ENCODE measurements around the gene FBXW5.

FBXW5 gene

GRCh38 chr9:136930014-136930413 lies 14.5 kb downstream of the FBXW5 start:
- no peak for DNase-seq

DNA sequence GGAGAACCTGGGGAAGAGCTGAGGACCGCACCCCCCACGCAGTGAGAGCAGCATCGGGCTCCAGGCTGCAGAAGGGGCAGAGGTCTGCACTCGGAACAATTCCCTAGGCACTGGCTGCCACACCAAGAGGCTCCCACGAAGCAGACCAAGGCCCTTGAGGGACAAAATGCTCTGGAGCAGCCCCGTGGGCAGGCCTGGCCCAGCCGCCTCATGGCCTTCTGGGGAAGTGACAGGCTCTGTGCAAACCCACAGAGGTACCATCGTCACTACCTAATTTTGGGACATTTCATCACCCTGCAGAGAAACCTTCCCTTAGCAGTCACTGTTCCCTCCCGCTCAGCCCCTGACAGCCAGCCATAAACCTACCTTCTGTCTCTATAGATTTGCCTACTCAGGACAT lies 15.9 kb downstream of the FBXW5 start:
- no peak for DNase-seq

DNA sequence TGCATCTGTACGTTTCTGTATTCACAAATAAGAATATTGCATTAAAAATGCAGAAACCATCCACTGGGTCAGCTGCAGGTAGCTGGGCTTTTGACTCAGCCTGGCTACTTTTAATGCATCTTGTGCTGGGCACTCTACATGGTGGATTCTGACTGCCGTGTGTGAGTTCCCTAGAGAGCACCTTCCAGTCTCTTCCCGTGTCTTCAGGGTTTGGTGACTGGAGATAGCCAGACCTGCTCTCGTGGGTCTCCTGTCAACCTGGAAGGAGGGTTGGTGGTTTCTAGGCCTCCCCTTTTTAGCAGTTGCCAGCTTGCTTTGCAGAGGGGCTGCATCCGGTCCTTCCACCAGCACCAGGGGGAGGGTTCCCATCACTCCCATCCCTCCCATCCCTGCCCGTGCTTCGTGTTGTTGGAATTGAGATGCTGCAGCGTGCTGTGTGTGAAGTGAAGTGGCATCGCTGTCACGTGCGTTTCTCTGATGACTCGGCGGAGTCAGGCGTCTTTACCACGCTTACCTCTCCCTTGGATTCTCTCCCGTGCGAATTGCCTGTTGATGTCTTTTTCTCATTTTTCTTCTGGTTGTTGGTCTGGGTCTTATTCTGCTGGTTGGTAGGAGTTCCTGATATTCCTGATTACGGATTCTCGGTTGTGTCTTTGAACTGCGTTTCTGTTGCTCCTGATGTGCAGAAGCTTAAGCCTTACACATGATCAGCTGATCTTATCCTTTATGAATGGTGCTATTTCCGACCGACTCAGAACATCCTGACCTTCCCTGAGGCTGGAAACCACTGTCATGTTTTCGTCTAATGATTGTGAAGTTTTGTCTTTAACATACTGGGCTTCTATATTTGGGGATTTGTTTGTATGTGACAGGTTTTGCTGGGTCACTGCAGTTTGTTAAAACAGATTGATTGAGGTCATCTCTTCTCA lies 16.9 kb downstream of the FBXW5 start:
- DNase-seq = no peak

DNA sequence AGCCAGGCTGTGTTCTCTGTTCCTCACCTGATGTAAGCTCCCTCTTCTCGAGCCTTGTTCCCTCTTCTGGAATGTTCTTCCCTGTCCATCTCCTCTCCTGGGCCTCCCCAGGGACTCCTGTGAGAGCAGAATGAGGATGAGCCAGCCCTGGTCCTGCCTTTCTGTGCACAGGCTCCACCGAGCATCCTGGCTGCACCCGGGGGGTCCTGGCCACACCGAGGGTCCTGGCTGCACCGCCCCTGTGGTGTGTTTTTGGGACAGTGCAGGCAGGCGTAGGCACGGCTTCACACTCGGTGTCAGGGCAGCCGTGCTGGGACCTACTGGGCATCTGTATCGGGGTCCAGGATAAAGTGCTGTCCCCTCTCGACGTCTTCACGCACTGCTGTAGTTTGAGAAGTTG lies 17.8 kb downstream of the FBXW5 start:
- no peak for DNase-seq

GRCh38 chr9:136926154-136926704 lies 18.3 kb downstream of the FBXW5 start:
- DNase-seq = no peak

DNA sequence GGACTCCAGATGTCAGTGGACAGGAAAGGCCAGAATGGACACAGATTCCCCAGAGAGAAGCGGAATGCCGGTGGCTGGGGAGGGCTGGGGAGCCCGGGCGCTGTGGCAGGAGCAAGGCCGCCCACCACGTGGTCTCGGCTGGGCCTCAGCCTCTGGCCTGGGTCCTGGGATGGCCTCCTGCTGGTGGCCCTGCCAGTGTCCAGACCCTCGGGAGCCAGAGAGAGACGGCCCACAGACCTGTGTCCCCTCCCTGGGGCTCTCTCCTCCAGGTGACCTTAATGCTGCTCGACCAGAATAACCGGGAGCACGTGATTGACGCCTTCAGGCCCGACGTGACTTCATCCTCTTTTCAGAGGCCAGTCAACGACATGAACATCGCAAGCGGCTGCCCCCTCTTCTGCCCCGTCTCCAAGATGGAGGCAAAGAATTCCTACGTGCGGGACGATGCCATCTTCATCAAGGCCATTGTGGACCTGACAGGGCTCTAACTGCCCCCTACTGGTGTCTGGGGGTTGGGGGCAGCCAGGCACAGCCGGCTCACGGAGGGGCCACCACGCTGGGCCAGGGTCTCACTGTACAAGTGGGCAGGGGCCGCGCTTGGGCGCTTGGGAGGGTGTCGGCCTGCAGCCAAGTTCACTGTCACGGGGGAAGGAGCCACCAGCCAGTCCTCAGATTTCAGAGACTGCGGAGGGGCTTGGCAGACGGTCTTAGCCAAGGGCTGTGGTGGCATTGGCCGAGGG lies 19.0 kb downstream of the FBXW5 start:
- no peak for DNase-seq

GRCh38 chr9:136923881-136924280 lies 20.7 kb downstream of the FBXW5 start:
- no peak for DNase-seq

DNA sequence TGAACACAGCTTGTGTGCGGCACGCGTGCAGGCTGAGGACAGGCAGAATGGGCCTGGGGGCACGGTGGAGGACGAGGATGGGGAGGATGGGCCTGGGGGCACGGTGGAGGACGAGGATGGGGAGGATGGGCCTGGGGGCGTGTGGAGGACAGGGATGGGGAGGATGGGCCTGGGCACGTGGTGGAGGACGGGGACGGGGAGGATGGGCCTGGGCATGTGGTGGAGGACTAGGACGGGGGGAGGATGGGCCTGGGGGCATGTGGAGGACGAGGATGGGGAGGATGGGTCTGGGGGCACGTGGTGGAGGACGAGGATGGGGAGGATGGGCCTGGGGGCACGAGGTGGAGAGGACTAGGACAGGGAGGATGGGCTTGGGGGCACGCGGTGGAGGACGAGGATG lies 22.0 kb downstream of the FBXW5 start:
- DNase-seq = no peak

GRCh38 chr9:136921718-136922117 lies 22.8 kb downstream of the FBXW5 start:
- DNase-seq = no peak

GRCh38 chr9:136921307-136921706 lies 23.2 kb downstream of the FBXW5 start:
- no peak for DNase-seq

- no peak for DNase-seq
These were observed 23.8 kb downstream of the FBXW5 start for GRCh38 chr9:136920734-136921231.

DNA sequence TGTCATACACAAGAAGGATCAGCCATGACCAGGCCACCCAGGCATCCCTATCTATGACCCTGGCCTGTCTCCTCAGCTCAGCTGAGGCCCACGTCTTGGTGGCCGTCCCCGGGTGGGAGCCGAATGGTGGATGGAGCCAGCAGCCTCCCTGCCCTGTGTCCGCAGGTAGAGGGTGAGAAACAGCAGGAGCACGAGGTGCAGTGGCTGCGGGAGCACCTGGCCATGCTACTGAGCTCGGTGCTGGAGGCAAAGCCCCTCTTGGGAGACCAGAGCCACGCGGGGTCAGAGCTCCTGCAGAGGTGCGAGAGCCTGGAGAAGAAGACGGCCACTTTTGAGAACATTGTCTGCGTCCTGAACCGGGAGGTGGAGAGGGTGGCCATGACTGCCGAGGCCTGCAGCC lies 24.5 kb downstream of the FBXW5 start:
- DNase-seq = no peak

- no peak for DNase-seq
These were observed 26.6 kb downstream of the FBXW5 start for GRCh38 chr9:136917902-136918301.

DNA sequence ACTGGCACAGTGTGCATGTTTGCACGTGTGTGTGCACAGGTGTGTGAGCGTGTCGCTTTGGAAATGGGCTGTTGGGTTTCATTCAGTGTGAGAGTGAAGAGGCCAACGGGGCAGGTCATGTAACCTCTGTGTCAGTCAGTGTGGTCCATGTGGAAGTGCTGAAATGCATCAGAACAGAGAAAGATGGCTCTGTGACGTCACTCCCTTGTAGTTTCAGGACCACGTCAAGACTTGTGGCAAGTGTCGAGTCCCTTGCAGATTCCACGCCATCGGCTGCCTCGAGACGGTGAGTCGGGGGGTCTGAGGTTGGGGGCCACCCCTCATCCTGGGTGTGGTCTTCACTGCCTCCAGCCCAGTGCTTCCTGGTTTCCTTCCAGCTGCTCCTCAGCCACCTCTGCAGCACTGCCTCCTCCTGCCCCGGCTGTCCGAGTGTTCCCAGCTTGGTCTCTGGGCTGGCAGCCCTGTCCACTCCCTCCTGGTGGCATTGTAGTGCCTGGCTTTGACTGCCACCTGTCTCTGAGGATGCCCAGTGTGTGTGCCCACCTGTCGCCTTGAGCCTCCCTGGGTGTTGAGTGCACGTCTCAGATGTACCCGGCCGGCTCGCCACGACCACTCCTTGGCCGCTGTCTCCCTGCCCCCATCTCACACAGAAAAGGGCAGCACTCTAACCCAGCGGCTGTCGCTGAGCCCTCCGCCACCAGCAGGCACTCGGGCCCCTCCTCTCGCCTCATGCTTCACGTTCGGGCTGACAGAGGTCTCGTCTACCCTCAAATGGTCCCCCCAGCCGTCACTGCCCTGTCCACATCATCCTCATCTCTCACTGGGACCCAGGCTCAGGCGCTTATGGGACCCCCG lies 28.0 kb downstream of the FBXW5 start:
- DNase-seq = no peak

DNA sequence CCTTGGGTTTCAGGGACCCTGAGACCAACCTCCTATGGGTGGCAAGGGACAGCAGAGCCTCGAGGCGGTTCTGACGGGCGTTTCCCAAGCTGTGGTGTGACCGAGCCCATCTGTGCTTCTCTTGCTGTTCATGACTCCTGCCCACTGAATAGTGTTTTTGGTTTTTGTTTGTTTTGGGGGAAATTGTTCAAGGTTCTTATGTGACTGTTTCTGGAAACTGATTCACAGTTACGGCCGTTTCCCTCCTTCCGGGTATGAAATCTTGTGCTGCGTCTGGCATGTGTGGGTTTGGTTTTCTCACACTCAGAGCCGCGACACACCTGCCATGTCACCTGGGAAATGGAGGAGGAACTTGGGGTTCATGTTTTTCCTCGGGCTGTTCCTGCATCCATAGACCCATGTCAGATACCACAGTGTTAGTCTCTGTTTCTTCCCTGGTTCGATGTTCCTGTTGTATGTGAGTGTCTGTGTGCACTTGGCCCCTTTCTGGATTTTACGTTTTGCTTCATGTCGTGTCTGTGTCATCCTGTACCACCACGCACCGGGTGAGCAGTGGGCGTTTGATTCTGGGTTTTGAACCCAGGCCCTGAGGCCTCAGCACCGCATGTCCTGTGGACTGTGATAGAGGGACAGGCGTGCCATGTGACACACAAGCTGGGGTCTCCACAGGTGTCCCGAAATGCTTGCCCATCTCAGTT lies 28.8 kb downstream of the FBXW5 start:
- no peak for DNase-seq

GRCh38 chr9:136913701-136914438 lies 30.7 kb downstream of the FBXW5 start:
- DNase-seq = no peak

DNA sequence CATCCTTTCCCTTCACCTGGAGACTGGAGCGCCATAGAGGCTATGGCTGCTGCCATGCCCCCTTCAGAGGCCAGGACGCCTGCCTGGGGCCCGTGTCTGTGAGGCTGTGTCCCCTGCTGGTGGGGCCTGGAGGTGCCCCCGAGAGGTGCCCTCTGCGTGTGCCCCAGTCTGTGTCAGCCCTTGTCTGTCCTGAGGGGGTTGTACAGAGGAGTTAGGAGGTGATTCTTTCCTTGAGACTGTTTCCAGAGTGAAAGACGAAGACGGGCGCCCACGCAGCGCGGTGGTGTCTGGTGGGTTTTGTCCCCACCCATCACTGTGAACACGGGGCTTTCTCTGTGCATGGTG lies 33.7 kb downstream of the FBXW5 start:
- no peak for DNase-seq

DNA sequence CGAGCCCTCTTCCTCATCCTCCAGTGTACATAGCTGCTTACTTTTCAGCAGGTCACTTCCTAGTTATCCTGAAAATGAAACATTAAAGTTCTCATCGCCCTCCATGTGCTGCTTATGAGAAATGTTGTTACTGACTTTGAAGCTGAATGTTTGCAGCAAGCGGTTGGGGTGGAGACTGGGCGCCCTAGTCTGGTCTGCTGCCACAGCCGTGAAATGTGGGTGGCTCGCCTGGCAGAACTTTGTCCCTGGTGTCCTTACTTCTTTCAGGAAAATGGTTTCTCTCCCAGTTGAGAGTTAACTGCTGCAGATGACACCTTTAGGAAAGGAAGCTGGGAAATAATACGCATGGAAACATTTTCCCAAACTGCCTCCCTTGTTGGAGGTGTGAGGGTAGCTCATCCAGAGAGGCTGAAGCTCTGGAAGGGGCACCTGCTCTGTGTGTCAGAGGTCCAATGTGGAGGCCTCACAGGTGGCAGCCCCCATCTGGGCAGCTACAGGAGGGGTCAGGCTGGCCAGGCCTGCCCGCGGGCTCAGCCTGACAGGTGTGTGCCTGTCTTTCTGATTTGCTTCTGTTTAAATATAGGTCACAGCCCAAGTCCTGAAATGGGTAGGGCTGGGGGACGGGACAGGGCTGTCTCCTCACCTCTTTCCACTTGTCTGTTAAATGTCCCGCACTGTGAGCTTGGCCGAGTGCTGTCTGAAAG lies 34.2 kb downstream of the FBXW5 start:
- DNase-seq = no peak

DNA sequence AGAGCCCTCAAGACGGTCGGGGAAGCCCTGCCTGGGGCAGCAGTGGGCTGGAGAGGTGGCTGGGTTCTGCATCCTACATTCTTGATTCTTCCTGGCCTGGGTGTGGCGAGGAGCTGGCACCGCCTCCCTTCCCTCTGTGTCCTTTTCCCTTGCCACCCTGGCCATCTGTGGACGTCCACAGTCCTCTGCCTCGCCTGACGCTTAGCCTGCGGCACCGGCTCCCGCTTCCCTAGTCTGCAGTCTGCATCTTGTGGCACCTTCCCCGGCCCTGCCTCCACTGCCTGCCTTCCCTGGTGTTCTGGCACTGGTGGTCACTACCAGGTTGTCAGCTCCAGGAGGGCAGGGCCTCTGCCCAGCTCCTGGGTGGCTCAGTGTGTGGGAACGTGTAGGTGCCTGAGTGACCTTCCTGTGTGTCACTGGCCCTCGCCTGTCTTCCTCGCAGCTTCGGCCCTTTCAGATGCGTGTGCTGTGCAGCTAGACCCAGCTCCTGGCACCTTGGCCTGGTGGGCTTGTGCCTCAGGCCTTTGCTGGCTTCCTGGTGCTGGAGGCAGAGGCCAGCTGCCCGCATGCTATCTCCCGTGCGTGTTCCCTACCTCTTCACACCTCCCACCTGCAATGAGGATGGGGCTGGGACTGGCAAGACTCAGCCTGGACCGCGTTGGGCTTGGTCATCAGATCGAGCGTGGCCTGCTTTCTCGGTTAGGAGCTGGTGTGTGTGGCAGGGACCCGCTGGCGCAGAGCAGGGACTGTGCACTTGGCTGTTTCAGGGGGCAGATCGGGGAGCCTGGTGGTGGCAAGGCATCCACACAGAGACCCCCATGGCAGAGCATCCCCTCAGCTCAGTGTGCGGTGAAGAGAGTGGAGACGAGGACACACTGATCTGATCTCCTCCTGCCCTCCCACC lies 37.3 kb downstream of the FBXW5 start:
- DNase-seq = no peak

- DNase-seq = no peak
These were observed 38.3 kb downstream of the FBXW5 start for GRCh38 chr9:136906266-136906665.

All from NCI-H1048 (cell line).